HCT116 (cell line): ENCODE data around the gene WDR37. TPM values are rescaled to one million over a fixed set of nuclear protein-coding genes. Genes with fewer than 3 reads are reported as not detected.

ENCODE experiments used
- ATAC-seq: fragments of 200-7000 bp; cut with Tn5 transposase; 2 replicates; pipeline ENCODE4 v1.9.1; 2020; ENCODE audit warnings: mild to moderate bottlenecking, moderate library complexity
- BruUV-seq: library from RNA; stranded (reverse); fragments of 400-500 nt; replicated peaks from 2 replicates; lab custom pipeline; 2021; lab: Mats Ljungman, UMichigan
- CTCF ChIA-PET: fragments of 300-600 bp; sonication (Branson Sonifier 250); formaldehyde crosslinking; loops from one replicate; lab custom pipeline; 2021; ENCODE audit warnings: antibody characterized with exemption; lab: Charles Lee
- POLR2A ChIA-PET: fragments of 300-600, 350-600 bp; sonication (Branson Sonifier 250); formaldehyde crosslinking; loops from one replicate; lab custom pipeline; 2021; ENCODE audit warnings: antibody characterized with exemption; lab: Charles Lee
- RAD21 ChIA-PET, 2 experiments: fragments of 300-600 bp; sonication (Branson Sonifier 250); formaldehyde crosslinking; loops; one replicate each; lab custom pipeline; 2023; ENCODE audit warnings: low total read pairs in 2 of 2; ENCODE audit not compliant: uncharacterized antibody in 2 of 2, unreplicated experiment in 2 of 2, low non-redundant PET in 1 of 2; lab: Charles Lee
- DNase-seq: peaks from one replicate; pipeline ENCODE4 v3.0.0-alpha.2; 2010; ENCODE audit warnings: low read depth, low spot score
- H2AFZ ChIP-seq: fragments of 200-600 bp; shearing (Covaris generic), sonication (generic); 2 replicates; pipeline ENCODE4 v1.6.1; 2017; ENCODE audit warnings: low read depth, mixed run types, mixed read lengths, antibody characterized with exemption, low read length; ENCODE audit not compliant: poor library complexity, severe bottlenecking
- H3K27ac ChIP-seq: 2 replicates; pipeline ENCODE4 v1.5.1; 2012; ENCODE audit warnings: low read depth, low read length
- H3K27me3 ChIP-seq: fragments of 200-600 bp; sonication (generic); 2 replicates; pipeline ENCODE4 v1.6.1; 2016; ENCODE audit warnings: mixed run types, low read length, mixed read lengths; ENCODE audit not compliant: insufficient read depth
- H3K36me3 ChIP-seq, 2 experiments: fragments of 200-500 bp in 1 of 2; fragments of 200-600 bp in 1 of 2; sonication (Bioruptor generic) in 1 of 2; sonication (generic) in 1 of 2; 2 replicates each; pipeline versions ENCODE4 v1.5.1 to v1.6.1; 2014 to 2016; ENCODE audit warnings: low read length in 2 of 2, inconsistent platforms in 1 of 2, mixed read lengths in 1 of 2, mixed run types in 1 of 2; ENCODE audit not compliant: insufficient read depth in 2 of 2, control insufficient read depth in 1 of 2
- H3K4me1 ChIP-seq, 2 experiments: fragments of 200-600 bp in 1 of 2; sonication (generic) in 1 of 2; 2 replicates each; pipeline versions ENCODE4 v1.5.1 to v1.6.1; 2012 to 2017; ENCODE audit warnings: low read length in 2 of 2, inconsistent platforms in 1 of 2, mild to moderate bottlenecking in 1 of 2, mixed read lengths in 1 of 2, mixed run types in 1 of 2, moderate library complexity in 1 of 2; ENCODE audit not compliant: insufficient read depth in 2 of 2, control insufficient read depth in 1 of 2
- H3K4me2 ChIP-seq: fragments of 200-600 bp; sonication (generic); 2 replicates; pipeline ENCODE4 v1.6.1; 2017; ENCODE audit warnings: mixed run types, low read length, mixed read lengths
- H3K4me3 ChIP-seq, 2 experiments: fragments of 200-600 bp in 1 of 2; sonication (generic) in 1 of 2; replicated peaks in 1 of 2; 2 replicates each; pipeline ENCODE4 v1.5.1; 2011 to 2016; ENCODE audit warnings: low read length in 2 of 2, control low read depth in 1 of 2, low read depth in 1 of 2, mild to moderate bottlenecking in 1 of 2, mixed read lengths in 1 of 2, mixed run types in 1 of 2
- H3K79me2 ChIP-seq: fragments of 200-600 bp; sonication (generic); 2 replicates; pipeline ENCODE4 v1.6.1; 2017; ENCODE audit warnings: mild to moderate bottlenecking, mixed run types, low read length, moderate library complexity, mixed read lengths; ENCODE audit not compliant: insufficient read depth
- H3K9ac ChIP-seq: fragments of 200-600 bp; sonication (generic); 2 replicates; pipeline ENCODE4 v1.6.1; 2016; ENCODE audit warnings: low read length, mixed read lengths
- H3K9me2 ChIP-seq: fragments of 200-600 bp; sonication (generic), shearing (Covaris generic); 2 replicates; pipeline ENCODE4 v1.6.1; 2017; ENCODE audit warnings: mixed run types, mild to moderate bottlenecking, moderate library complexity; ENCODE audit not compliant: insufficient read depth
- H3K9me3 ChIP-seq, 2 experiments: fragments of 200-500 bp in 1 of 2; fragments of 200-600 bp in 1 of 2; sonication (Bioruptor generic) in 1 of 2; sonication (generic) in 1 of 2; 2 replicates each; pipeline ENCODE4 v1.6.1; 2014 to 2017; ENCODE audit warnings: low read length in 2 of 2, mixed read lengths in 2 of 2, inconsistent platforms in 1 of 2, low read depth in 1 of 2, mild to moderate bottlenecking in 1 of 2, mixed run types in 1 of 2, moderate library complexity in 1 of 2; ENCODE audit not compliant: control insufficient read depth in 1 of 2, insufficient read depth in 1 of 2
- H4K20me1 ChIP-seq: fragments of 200-600 bp; sonication (generic), shearing (Covaris generic); 2 replicates; pipeline ENCODE4 v1.6.1; 2017; ENCODE audit warnings: mixed run types, mild to moderate bottlenecking, moderate library complexity; ENCODE audit not compliant: insufficient read depth
- CBX3 ChIP-seq: IDR thresholded peaks from 2 replicates; pipeline ENCODE4 v1.6.1; 2012; ENCODE audit warnings: low read depth
- EGR1 ChIP-seq: IDR thresholded peaks from 2 replicates; pipeline ENCODE4 v1.6.1; 2012; ENCODE audit warnings: low read depth
- EZH2 ChIP-seq: fragments of 200-600 bp; sonication (generic); IDR thresholded peaks from 2 replicates; pipeline ENCODE4 v1.6.1; 2017; ENCODE audit warnings: antibody characterized with exemption, mixed run types
- EZH2phosphoT487 ChIP-seq: fragments of 200-600 bp; IDR thresholded peaks from 2 replicates; pipeline ENCODE4 v1.6.1; 2018; ENCODE audit warnings: antibody characterized with exemption, borderline replicate concordance
- FOSL1 ChIP-seq: IDR thresholded peaks from 2 replicates; pipeline ENCODE4 v1.6.1; 2012; ENCODE audit warnings: low read depth
- POLR2A ChIP-seq: IDR thresholded peaks from 2 replicates; pipeline ENCODE4 v1.7.0; 2011; ENCODE audit warnings: borderline replicate concordance; ENCODE audit not compliant: insufficient read depth, insufficient read length; ENCODE audit errors: extremely low read depth
- POLR2AphosphoS5 ChIP-seq: IDR thresholded peaks from 2 replicates; pipeline ENCODE4 v1.6.1; 2011; ENCODE audit warnings: mild to moderate bottlenecking, low read depth, low read length, moderate library complexity
- RAD21 ChIP-seq: IDR thresholded peaks from 2 replicates; pipeline ENCODE4 v1.6.1; 2012; ENCODE audit warnings: low read depth, mild to moderate bottlenecking
- SRF ChIP-seq: IDR thresholded peaks from 2 replicates; pipeline ENCODE4 v1.6.1; 2012; ENCODE audit warnings: low read depth
- TCF7L2 ChIP-seq: IDR thresholded peaks from 2 replicates; pipeline ENCODE4 v1.7.0; 2011; ENCODE audit warnings: borderline replicate concordance, inconsistent platforms; ENCODE audit not compliant: insufficient read depth, insufficient read length; ENCODE audit errors: extremely low read depth
- YY1 ChIP-seq: IDR thresholded peaks from 2 replicates; pipeline ENCODE4 v1.6.1; 2011; ENCODE audit warnings: low read length, low read depth, moderate library complexity, mild to moderate bottlenecking; ENCODE audit not compliant: insufficient replicate concordance; ENCODE audit errors: extremely low read depth
- ZBTB33 ChIP-seq: IDR thresholded peaks from 2 replicates; pipeline ENCODE4 v1.6.1; 2011; ENCODE audit warnings: mild to moderate bottlenecking, low read length, moderate library complexity; ENCODE audit not compliant: insufficient replicate concordance; ENCODE audit errors: extremely low read depth
- intact Hi-C: fragments of 100-400 bp; cut with micrococcal nuclease; formaldehyde crosslinking; loops from 2 replicates; pipeline ENCODE4 v1.10.0; 2022
- total RNA-seq: library from RNA; stranded (reverse); gene quantifications from one replicate; pipeline ENCODE4 v1.2.1, GENCODE V29; 2021; ENCODE audit not compliant: unreplicated experiment
- TF ChIP-seq, protein P1 (sequence below): IDR thresholded peaks from 2 replicates; pipeline ENCODE4 v1.6.1; 2012

WDR37 gene
- total RNA-seq, 1 experiment from 2014 or later: 9.1 TPM

- ChIA-PET CTCF (no interaction called here), POLR2A (no interaction called here), RAD21 (no interaction called here)
- Histone ChIP-seq H3K36me3 (peaks cover 14 to 17% of the 10 kb centered on the region in 2 experiments), H3K27me3 (no peaks in the 10 kb centered on the region), H4K20me1 (no peaks in the 10 kb centered on the region), H3K9me2 (no peaks in the 10 kb centered on the region), H3K4me1 (no peaks in the 10 kb centered on the region), H2AFZ (no peak overlapping the region), H3K9ac (no peak overlapping the region), H3K27ac (no peak overlapping the region), H3K9me3 (no peaks in the 10 kb centered on the region), H3K4me3 (no peak overlapping the region), H3K79me2 (no peaks in the 10 kb centered on the region), H3K4me2 (no peak overlapping the region)
- TF ChIP-seq EZH2 (no peak), EZH2phosphoT487 (no peak), YY1 (no peak)
- ATAC-seq (no peak), DNase-seq (no peak)
- BruUV-seq: no TSS peak
- intact Hi-C loops: no loop called here
Observed at GRCh38 chr10:1022413-1022812, 33.8 kb upstream of the WDR37 start.

- ATAC-seq: no peak
- TF ChIP-seq POLR2AphosphoS5: no peak
- TF ChIP-seq, protein P1, sequence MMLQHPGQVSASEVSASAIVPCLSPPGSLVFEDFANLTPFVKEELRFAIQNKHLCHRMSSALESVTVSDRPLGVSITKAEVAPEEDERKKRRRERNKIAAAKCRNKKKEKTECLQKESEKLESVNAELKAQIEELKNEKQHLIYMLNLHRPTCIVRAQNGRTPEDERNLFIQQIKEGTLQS: no peak
- TF ChIP-seq RAD21: no peak
- TF ChIP-seq TCF7L2: no peak
- TF ChIP-seq CBX3: no peak
- no peak for TF ChIP-seq POLR2A
- TF ChIP-seq FOSL1: no peak
- no peak for TF ChIP-seq EZH2phosphoT487
- no peak for TF ChIP-seq SRF
- no peak for TF ChIP-seq EGR1
- TF ChIP-seq EZH2: no peak
- TF ChIP-seq ZBTB33: no peak
Observed at GRCh38 chr10:1024103-1024502, 32.1 kb upstream of the WDR37 start.

More at GRCh38 chr10:1024103-1024502, 32.1 kb upstream of the WDR37 start:
- Histone ChIP-seq H2AFZ (no peak overlapping the region), H3K4me1 (no peaks in the 10 kb centered on the region), H3K9me2 (no peaks in the 10 kb centered on the region), H3K9me3 (no peaks in the 10 kb centered on the region), H3K27ac (no peak overlapping the region), H3K36me3 (peaks cover 6 to 8% of the 10 kb centered on the region in 2 experiments; a peak in 2 of 4 replicates), H3K4me2 (no peak overlapping the region), H4K20me1 (no peaks in the 10 kb centered on the region), H3K9ac (no peak overlapping the region), H3K79me2 (no peaks in the 10 kb centered on the region), H3K27me3 (no peaks in the 10 kb centered on the region), H3K4me3 (no peak overlapping the region)
- intact Hi-C loops: no loop called here
- no TSS peak for BruUV-seq
- DNase-seq: no peak
- RAD21 ChIA-PET: no interaction called here
- POLR2A ChIA-PET: no interaction called here
- CTCF ChIA-PET: no interaction called here
